GM19397 (cell line): ENCODE measurements around the gene CCL16.
"Not testable (repeated sequence)": the region's sequence is repeated elsewhere in the genome, so short reads cannot be mapped to it uniquely, and the experiment has no call there.

Experiments used
- ATAC-seq: cut with Tn5 transposase; IDR thresholded peaks from one replicate; pipeline ENCODE4 v1.9.1; 2021; ENCODE audit warnings: mild to moderate bottlenecking, moderate library complexity; ENCODE audit not compliant: unreplicated experiment

Gene CCL16, protein sequence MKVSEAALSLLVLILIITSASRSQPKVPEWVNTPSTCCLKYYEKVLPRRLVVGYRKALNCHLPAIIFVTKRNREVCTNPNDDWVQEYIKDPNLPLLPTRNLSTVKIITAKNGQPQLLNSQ

DNA sequence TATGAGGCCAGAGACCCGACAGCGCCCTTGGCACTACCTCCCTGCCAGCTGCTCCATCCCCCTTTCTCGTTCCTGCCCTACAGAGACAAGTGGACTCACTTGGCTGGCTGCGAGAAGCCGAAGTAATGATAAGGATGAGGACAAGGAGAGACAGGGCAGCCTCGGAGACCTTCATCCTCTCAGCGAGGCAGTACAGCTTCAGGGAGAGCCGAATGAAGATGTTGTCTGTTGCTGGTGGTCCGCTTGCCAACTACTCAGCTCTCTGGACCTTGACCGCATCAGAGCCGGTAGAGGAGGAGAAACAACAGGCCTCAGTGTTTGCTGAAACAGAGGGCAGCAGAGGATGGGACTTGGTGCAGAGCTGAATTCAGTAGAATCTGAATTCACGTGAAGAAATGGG lies at the start of gene CCL16:
Gene CCL16, minus strand, starts transcription at position 252 of the 400 bp plus-strand sequence. Its CDS starts 77 bp downstream, at position 175.
- ATAC-seq: no peak

DNA sequence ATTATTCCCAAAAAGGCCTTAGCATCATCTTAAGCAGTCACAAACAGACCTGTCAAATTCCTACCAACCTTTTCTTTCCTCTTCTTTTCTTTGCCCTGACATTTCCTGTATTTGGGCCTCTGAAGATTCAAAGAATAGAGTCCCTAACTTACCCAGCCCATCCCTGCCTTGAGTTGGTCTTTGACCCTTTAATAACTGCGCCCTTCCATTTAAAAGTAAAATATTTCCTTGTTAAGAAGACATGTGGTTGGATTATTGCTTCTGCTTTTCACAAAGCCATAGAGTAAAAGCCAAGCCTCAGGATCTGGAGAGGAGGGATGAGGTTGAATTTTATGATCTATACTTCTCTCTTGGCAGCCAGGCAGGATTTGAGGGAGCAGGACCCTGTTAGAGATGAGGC lies 49.7 kb upstream of the CCL16 start:
- no peak for ATAC-seq

DNA sequence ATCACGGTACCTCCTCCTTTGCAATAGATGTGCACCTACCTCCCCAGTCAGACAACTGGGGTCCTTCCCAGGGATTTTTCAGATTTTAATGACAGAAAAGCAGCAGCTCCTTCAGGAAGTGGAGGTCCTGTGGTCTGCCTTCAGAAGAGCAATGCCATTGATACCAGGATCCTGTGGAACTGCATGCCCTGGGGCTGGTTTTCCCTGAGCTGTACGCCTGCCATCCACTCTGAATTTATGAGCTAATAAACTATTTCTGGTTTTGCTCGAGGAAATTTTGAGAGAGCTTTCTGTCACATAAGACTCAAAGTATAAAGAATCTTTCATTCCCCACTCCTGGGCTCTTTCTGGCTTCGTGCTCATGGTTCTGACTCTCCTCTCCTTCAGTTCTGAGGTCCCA lies 46.5 kb upstream of the CCL16 start:
- no peak for ATAC-seq

DNA sequence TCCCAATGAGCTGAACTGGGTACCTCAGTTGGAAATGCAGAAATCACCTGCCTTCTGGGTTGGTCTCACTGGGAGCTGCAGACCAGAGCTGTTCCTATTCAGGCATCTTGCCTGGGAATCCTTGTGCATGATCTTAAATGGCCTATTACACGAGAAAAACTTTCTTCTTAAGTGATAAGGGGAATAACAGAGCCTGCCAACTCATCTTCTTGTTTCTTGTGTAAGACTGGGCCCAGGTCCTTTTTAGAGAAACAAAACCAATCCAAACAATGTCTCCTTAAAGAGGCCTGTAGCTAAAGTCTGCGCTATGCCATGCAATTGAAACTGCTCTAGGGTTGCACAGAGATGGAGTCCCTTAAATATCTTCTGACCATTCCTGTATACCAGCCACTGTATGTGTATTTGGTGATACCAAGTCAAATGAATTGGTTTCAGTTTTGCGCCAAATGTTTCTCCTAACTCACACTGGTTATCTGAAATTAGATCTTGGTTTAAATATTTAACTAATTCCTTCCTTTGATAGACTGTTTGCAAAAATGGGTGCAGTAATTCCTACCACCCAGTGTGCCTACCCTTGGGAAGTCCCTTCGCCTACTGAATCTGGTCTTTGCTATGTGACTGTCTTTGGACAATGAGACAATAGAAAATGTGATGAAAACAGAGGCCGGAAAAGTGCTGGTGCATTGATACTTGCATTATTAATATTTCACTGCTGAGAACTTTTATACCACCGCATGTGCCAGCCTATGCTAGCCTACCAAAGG lies 43.0 kb upstream of the CCL16 start:
- ATAC-seq: no peak

GRCh38 chr17:36019423-36019822 lies 38.1 kb upstream of the CCL16 start:
- no peak for ATAC-seq

GRCh38 chr17:36017799-36018198 lies 36.5 kb upstream of the CCL16 start, which contains the start of gene CCL23:
Gene CCL23 (minus strand): TSS chr17:36017972. CDS start chr17:36017897, 75 bp downstream.
- ATAC-seq: no peak

GRCh38 chr17:36016555-36016954 lies 35.3 kb upstream of the CCL16 start:
- ATAC-seq: no peak

DNA sequence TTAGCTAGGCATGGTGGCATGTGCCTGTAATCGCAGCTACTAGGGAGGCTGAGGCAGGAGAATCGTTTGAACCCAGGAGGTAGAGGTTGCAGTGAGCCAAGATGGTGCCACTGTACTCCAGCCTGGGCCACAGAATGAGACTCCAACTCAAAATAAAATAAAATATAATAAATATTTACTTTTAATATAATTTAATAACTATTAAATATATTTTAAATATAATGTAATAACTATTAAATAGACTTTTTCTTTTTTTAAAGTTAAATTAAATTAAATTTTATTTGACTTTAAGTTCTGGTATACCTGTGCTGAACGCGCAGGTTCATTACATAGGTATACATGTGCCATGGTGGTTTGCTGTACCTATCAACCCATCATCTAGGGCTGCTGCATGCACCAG lies 34.6 kb upstream of the CCL16 start:
- not testable (repeated sequence) for ATAC-seq

- ATAC-seq: no peak
These were observed 33.6 kb upstream of the CCL16 start for GRCh38 chr17:36014946-36015345.

GRCh38 chr17:36011201-36011600 lies 29.9 kb upstream of the CCL16 start:
- no peak for ATAC-seq

DNA sequence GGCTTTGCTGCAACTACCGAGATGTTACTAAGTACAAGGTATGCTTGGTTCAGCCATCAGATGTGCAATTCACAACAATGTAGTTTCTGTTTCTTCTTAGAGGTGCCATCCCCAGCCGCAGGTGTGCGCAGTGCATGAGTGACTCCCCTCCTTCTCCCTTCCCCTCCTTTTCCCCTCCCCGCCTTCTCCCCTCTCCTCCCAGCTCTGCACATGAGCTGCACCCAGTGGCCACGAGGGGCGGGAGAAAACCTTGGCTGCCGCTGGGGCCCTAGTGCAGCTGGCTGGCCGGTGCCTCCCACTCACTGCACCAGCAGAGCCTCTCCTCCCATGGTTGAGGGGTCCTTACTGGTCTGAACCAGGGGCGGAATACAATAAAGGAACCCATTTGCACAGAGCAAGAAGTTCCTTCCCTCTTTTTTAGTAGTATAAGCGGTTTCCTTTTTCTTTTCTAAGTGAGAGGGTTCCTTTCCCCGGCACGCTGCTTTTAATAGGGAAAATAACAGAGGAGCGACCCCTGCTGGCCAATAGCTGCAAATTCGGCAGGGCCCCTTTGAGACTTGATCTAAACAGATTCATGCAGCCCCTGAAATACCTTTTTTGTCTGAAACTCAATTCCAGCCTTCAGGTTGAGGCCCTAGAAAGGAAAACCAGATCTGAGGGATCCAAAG lies 27.8 kb upstream of the CCL16 start:
- no peak for ATAC-seq

- ATAC-seq: no peak
These were observed 23.4 kb upstream of the CCL16 start for GRCh38 chr17:36004594-36005108.

DNA sequence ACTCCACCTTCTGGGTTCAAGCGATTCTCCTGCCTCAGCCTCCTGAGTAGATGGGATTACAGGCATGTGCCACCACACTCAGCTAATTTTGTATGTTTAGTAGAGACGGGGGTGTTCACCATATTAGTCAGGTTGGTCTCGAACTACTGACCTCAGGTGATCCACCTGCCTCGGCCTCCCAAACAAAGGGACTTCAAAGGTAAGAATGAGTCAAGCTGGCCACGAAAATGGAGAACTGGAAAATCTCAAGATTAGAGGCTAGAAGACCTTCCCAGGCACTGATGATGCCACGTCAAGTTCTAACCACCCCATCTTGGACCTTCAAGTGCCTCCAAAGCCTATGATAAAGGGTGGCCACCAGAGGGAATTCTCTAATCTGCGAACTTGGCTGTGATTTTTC lies 21.3 kb upstream of the CCL16 start:
- no peak for ATAC-seq

DNA sequence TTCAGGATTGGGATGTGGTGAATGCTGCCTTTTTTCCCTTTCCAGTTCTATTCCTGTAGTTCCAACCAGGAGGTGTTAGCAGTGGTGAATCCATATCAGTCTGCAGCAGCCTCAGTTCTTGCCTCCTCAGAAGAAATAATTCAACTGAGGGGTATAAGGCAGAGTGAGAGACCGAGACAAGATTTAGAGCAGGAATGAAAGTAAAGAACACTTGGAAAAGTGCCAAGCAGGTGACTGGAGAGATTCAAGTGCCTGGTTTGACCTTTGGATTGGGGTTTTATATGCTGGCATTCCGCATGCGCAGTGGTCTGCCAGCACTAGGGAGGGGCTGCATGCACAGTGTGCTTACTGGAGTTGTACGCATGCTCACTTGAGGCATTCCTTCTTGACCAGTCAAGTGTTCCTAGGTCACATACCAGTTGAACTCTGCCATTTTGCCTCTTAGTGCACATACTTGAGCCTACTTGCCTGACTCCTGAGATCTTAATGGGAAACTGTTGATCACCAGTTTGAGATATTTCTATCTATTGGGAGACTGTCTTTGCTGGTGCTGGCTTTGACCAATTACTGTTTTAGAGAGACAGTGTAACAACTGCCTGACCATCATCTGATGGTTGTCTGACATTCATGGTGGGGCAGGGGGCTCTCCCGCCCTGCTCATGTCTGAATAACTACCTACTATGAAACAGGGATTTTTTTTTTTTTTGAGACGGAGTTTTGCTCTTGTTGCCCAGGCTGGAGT lies 20.7 kb upstream of the CCL16 start:
- ATAC-seq: no peak

- no peak for ATAC-seq
These were observed 19.9 kb upstream of the CCL16 start, which contains the start of gene CCL15 for GRCh38 chr17:36001110-36001771. Gene CCL15 (minus strand): TSS chr17:36001553. CDS start chr17:36001492, 61 bp downstream.

GRCh38 chr17:36000732-36001109 lies 19.4 kb upstream of the CCL16 start:
- ATAC-seq: no peak

- ATAC-seq: no peak
These were observed 17.5 kb upstream of the CCL16 start for GRCh38 chr17:35998756-35999155.

DNA sequence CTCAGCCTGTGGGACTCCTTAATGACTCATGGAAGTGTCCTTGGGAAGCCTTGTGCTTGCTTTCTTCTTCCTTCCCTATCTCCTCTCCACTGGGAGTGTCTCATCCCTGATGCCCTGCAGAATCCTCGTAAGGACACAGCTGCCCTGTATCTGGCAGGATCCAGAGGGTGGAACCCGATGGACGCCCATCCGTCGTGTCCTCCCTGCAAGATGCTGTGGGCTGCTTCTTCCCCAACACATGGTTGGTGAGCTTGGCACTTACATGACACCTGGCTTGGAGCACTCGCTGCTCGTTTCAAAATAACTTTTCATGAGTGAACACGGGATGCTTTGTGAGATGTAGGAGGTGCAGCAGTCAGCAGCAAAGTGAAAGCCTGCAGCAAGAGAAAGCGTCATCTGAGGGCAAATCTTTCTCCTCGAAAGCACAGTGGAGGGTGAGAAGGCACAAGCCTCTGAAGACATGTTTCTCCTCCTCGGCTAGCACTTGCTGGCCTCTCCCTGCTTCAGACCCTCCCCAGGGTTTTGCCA lies 16.8 kb upstream of the CCL16 start:
- ATAC-seq: no peak

GRCh38 chr17:35995346-35995745 lies 14.0 kb upstream of the CCL16 start:
- not testable (repeated sequence) for ATAC-seq

DNA sequence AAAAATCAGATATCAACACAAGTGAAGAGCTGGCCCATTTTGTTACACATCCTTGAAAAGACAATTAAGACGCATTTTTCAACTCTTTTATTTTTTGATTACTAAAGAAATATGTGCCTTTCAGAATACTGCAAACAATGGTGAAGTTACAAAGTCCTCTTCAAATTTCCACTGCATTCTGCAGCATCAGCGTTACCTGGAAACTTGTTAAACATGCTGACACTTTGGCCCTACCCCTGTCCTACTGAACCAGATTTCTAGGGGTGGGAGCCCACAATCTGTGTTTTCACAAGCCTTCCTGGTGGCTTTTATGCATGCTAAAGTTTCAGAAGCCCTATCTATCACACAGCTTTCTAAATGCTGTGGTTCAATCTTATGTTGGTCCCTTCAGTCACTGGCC lies 9.8 kb upstream of the CCL16 start:
- no peak for ATAC-seq
